Muscle of arm (tissue), 12 donors: ENCODE measurements around the gene PMAIP1. TPM values are rescaled to one million over a fixed set of nuclear protein-coding genes. Genes with fewer than 3 reads are reported as not detected.

ENCODE experiments used
- DNase-seq: peaks from one replicate; pipeline ENCODE4 v3.0.0-alpha.2; 2013
- polyA plus RNA-seq, 12 donors: library from polyadenylated mRNA; unstranded; fragments of 120-200 nt; gene quantifications; one replicate each; pipeline ENCODE4 v1.2.1, GENCODE V29; 2013; ENCODE audit not compliant: insufficient read length in 12 of 12

Gene PMAIP1
- polyA plus RNA-seq, 12 donors: 16.8 to 91.5 (median 42.7) TPM; not detected in 1

GRCh38 chr18:59950215-59950944, 50.6 kb downstream of the PMAIP1 start:
- DNase-seq: no peak

- DNase-seq: no peak
These were observed 51.8 kb downstream of the PMAIP1 start for GRCh38 chr18:59951591-59951990.

- no peak for DNase-seq
These were observed 52.6 kb downstream of the PMAIP1 start for GRCh38 chr18:59952283-59953007.

Other genes starting within 250 kb of the PMAIP1 start
- gene CCBE1, start 202.6 kb upstream of the PMAIP1 start, polyA plus RNA-seq: 10 to 100 TPM in 1 of 12 donors, 1 to 10 TPM in 9, not detected in 2; 2.8 to 13.7 (median 4.2) TPM